IMR-90 (cell line): ENCODE data around the gene NTF3. TPM values are rescaled to one million over a fixed set of nuclear protein-coding genes. Genes with fewer than 3 reads are reported as not detected.

Experiments
- ATAC-seq: fragments of 200-7000 bp; cut with Tn5 transposase; 2 replicates; pipeline ENCODE4 v1.9.1; 2020; ENCODE audit warnings: low read depth, mild to moderate bottlenecking, moderate library complexity
- BruUV-seq: library from RNA; stranded (reverse); fragments of 400-500 nt; replicated peaks from 2 replicates; lab custom pipeline; 2021; lab: Mats Ljungman, UMichigan
- CTCF ChIA-PET: fragments of 300-600 bp; formaldehyde crosslinking; extraction: SDS; loops from one replicate; lab custom pipeline; 2021; ENCODE audit warnings: antibody characterized with exemption; lab: Yijun Ruan, JAX
- POLR2A ChIA-PET: fragments of 300-600 bp; sonication (Branson Sonifier 250); formaldehyde crosslinking; loops from one replicate; lab custom pipeline; 2022; ENCODE audit warnings: antibody characterized with exemption; ENCODE audit not compliant: unreplicated experiment; lab: Charles Lee
- DNase-seq: peaks from one replicate; pipeline ENCODE4 v3.0.0; 2013
- H2AFZ ChIP-seq: replicated peaks from 2 replicates; pipeline ENCODE3; 2013; ENCODE audit warnings: low read length, mild to moderate bottlenecking; ENCODE audit not compliant: poor library complexity
- H2AK5ac ChIP-seq: 2 replicates; pipeline ENCODE4 v1.6.1; 2013; ENCODE audit warnings: low read depth, low read length, inconsistent platforms
- H2AK9ac ChIP-seq: replicated peaks from 2 replicates; pipeline ENCODE3; 2013; ENCODE audit warnings: mild to moderate bottlenecking, low read depth, low read length, moderate library complexity; ENCODE audit not compliant: poor library complexity
- H2BK120ac ChIP-seq: 2 replicates; pipeline ENCODE4 v1.6.1; 2013; ENCODE audit warnings: low read depth, low read length, inconsistent platforms
- H2BK15ac ChIP-seq: 3 replicates; pipeline ENCODE4 v1.6.1; 2013; ENCODE audit warnings: low read depth, low read length, inconsistent platforms
- H2BK20ac ChIP-seq: 2 replicates; pipeline ENCODE4 v1.6.1; 2013; ENCODE audit warnings: low read depth, mild to moderate bottlenecking, inconsistent platforms, low read length, moderate library complexity
- H2BK5ac ChIP-seq: 2 replicates; pipeline ENCODE4 v1.6.1; 2013; ENCODE audit warnings: mild to moderate bottlenecking, low read depth, low read length, inconsistent platforms; ENCODE audit not compliant: poor library complexity, severe bottlenecking
- H3K14ac ChIP-seq: replicated peaks from 2 replicates; pipeline ENCODE4 v1.6.1; 2013; ENCODE audit warnings: low read depth, low read length, inconsistent platforms
- H3K18ac ChIP-seq: 2 replicates; pipeline ENCODE4 v1.6.1; 2013; ENCODE audit warnings: low read depth, low read length, control low read depth
- H3K23ac ChIP-seq: 2 replicates; pipeline ENCODE4 v1.6.1; 2013; ENCODE audit warnings: low read depth, low read length, inconsistent platforms
- H3K27ac ChIP-seq: 2 replicates; pipeline ENCODE4 v1.5.1; 2013; ENCODE audit warnings: mild to moderate bottlenecking, control low read depth, low read length; ENCODE audit not compliant: insufficient read depth
- H3K27me3 ChIP-seq: 2 replicates; pipeline ENCODE4 v1.6.1; 2013; ENCODE audit warnings: low read length; ENCODE audit not compliant: control insufficient read depth, insufficient read depth
- H3K36me3 ChIP-seq: 2 replicates; pipeline ENCODE4 v1.6.1; 2013; ENCODE audit warnings: low read length, mixed read lengths; ENCODE audit not compliant: control insufficient read depth, insufficient read depth
- H3K4ac ChIP-seq: 2 replicates; pipeline ENCODE4 v1.6.1; 2013; ENCODE audit warnings: low read depth, low read length, inconsistent platforms
- H3K4me1 ChIP-seq: 2 replicates; pipeline ENCODE4 v1.6.1; 2013; ENCODE audit warnings: low read length, mixed read lengths; ENCODE audit not compliant: control insufficient read depth, insufficient read depth
- H3K4me2 ChIP-seq: 2 replicates; pipeline ENCODE4 v1.6.1; 2013; ENCODE audit warnings: low read depth, mild to moderate bottlenecking, control low read depth, low read length, moderate library complexity
- H3K4me3 ChIP-seq: 2 replicates; pipeline ENCODE4 v1.5.1; 2013; ENCODE audit warnings: low read depth, mild to moderate bottlenecking, control low read depth, low read length, moderate library complexity; ENCODE audit not compliant: insufficient read depth
- H3K56ac ChIP-seq: 2 replicates; pipeline ENCODE4 v1.6.1; 2013; ENCODE audit warnings: low read length, inconsistent platforms; ENCODE audit not compliant: insufficient read depth; ENCODE audit errors: extremely low read depth
- H3K79me1 ChIP-seq, 2 experiments: 2 replicates each; pipeline ENCODE4 v1.6.1; 2013; ENCODE audit warnings: low read length in 2 of 2, inconsistent platforms in 1 of 2, low read depth in 1 of 2
- H3K9ac ChIP-seq: 2 replicates; pipeline ENCODE4 v1.6.1; 2013; ENCODE audit warnings: low read depth, low read length, control low read depth
- H3K9me1 ChIP-seq: 2 replicates; pipeline ENCODE4 v1.6.1; 2013; ENCODE audit warnings: low read length, inconsistent platforms; ENCODE audit not compliant: insufficient read depth
- H3K9me3 ChIP-seq: 2 replicates; pipeline ENCODE4 v1.6.1; 2013; ENCODE audit warnings: low read length; ENCODE audit not compliant: control insufficient read depth, insufficient read depth
- H4K20me1 ChIP-seq: 2 replicates; pipeline ENCODE4 v1.6.1; 2013; ENCODE audit warnings: low read length, inconsistent platforms; ENCODE audit not compliant: insufficient read depth
- H4K5ac ChIP-seq: 2 replicates; pipeline ENCODE4 v1.6.1; 2013; ENCODE audit warnings: mild to moderate bottlenecking, low read depth, low read length, control low read depth
- H4K8ac ChIP-seq, 2 experiments: 2 replicates each; pipeline ENCODE4 v1.6.1; 2013; ENCODE audit warnings: low read depth in 2 of 2, low read length in 2 of 2, control low read depth in 1 of 2, inconsistent platforms in 1 of 2
- H4K91ac ChIP-seq: 2 replicates; pipeline ENCODE4 v1.6.1; 2013; ENCODE audit warnings: low read depth, low read length, inconsistent platforms; ENCODE audit not compliant: insufficient read depth
- BHLHE40 ChIP-seq: fragments of 150-350 bp; IDR thresholded peaks from 2 replicates; pipeline ENCODE4 v1.6.1; 2016; ENCODE audit warnings: mild to moderate bottlenecking, low read depth, low read length
- CEBPB ChIP-seq: IDR thresholded peaks from 2 replicates; pipeline ENCODE4 v1.6.1; 2012; ENCODE audit warnings: low read depth, low read length, improper control_type of control experiment
- CHD1 ChIP-seq: IDR thresholded peaks from 2 replicates; pipeline ENCODE4 v1.6.1; 2012; ENCODE audit warnings: low read depth, low read length, improper control_type of control experiment
- FOS ChIP-seq: fragments of 150-350 bp; IDR thresholded peaks from 2 replicates; pipeline ENCODE4 v1.6.1; 2016; ENCODE audit warnings: low read depth, low read length
- MAFK ChIP-seq: IDR thresholded peaks from 2 replicates; pipeline ENCODE4 v1.6.1; 2012; ENCODE audit warnings: low read depth, low read length, improper control_type of control experiment
- MAZ ChIP-seq: IDR thresholded peaks from 2 replicates; pipeline ENCODE4 v1.6.1; 2012; ENCODE audit warnings: low read depth, mild to moderate bottlenecking, low read length, improper control_type of control experiment, moderate library complexity, borderline replicate concordance
- MXI1 ChIP-seq: IDR thresholded peaks from 2 replicates; pipeline ENCODE4 v1.6.1; 2012; ENCODE audit warnings: low read depth, mild to moderate bottlenecking, low read length, moderate library complexity, borderline replicate concordance
- NFE2L2 ChIP-seq: fragments of 150-350 bp; IDR thresholded peaks from 2 replicates; pipeline ENCODE4 v1.6.1; 2016; ENCODE audit warnings: low read depth, mild to moderate bottlenecking, low read length
- POLR2A ChIP-seq: IDR thresholded peaks from 2 replicates; pipeline ENCODE4 v1.6.1; 2012; ENCODE audit warnings: mild to moderate bottlenecking, low read depth, low read length
- RAD21 ChIP-seq: IDR thresholded peaks from 2 replicates; pipeline ENCODE4 v1.6.1; 2012; ENCODE audit warnings: low read length, improper control_type of control experiment
- RCOR1 ChIP-seq: IDR thresholded peaks from 2 replicates; pipeline ENCODE4 v1.6.1; 2012; ENCODE audit warnings: mild to moderate bottlenecking, low read length, improper control_type of control experiment; ENCODE audit not compliant: insufficient replicate concordance
- RFX5 ChIP-seq: IDR thresholded peaks from 2 replicates; pipeline ENCODE4 v1.8.0; 2012; ENCODE audit warnings: low read depth, mild to moderate bottlenecking, low read length, moderate library complexity
- whole genome bisulfite sequencing, 2 experiments: methylation state at CpG; one replicate each; pipeline versions ENCODE4 v1.1.5 to v1.1.7; 2013; ENCODE audit warnings: missing lambda C conversion rate in 2 of 2; ENCODE audit not compliant: insufficient read length in 1 of 2; ENCODE audit errors: extremely low coverage in 2 of 2; 5-methylcytosine and 5-hydroxymethylcytosine counted together
- dilution Hi-C: fragments of 300-500 bp; cut with HindIII; formaldehyde crosslinking; loops from one replicate; pipeline ENCODE4 v1.14.3; 2018; ENCODE audit warnings: low sequenced_read_pairs; ENCODE audit not compliant: unreplicated experiment
- in situ Hi-C: fragments of 300-500 bp; cut with MboI; formaldehyde crosslinking; loops from 3 replicates; pipeline ENCODE4 v1.14.3; 2019; ENCODE audit warnings: low sequenced_read_pairs, inconsistent platforms, mixed read lengths
- intact Hi-C: fragments of 100-400 bp; cut with micrococcal nuclease; formaldehyde crosslinking; loops from 2 replicates; pipeline ENCODE4 v1.10.0; 2022
- polyA plus RNA-seq, 3 experiments: library from polyadenylated mRNA; depleted of rRNA; stranded (reverse); fragments of >200 nt; gene quantifications; 2 replicates each; pipeline ENCODE4 v1.2.3, GENCODE V29; 2012; ENCODE audit warnings: low replicate concordance in 1 of 3
- total RNA-seq: library from RNA; depleted of rRNA; stranded (reverse); fragments of >200 nt; gene quantifications from 2 replicates; pipeline ENCODE4 v1.2.3, GENCODE V29; 2012
- TF ChIP-seq, protein P1 (sequence below): conservative IDR thresholded peaks from 2 replicates; pipeline ENCODE4 v1.5.1; 2012; ENCODE audit warnings: mild to moderate bottlenecking, low read depth, low read length, improper control_type of control experiment
- TF ChIP-seq, protein P2 (sequence below): fragments of 150-350 bp; IDR thresholded peaks from 2 replicates; pipeline ENCODE4 v1.6.1; 2016; ENCODE audit warnings: low read depth, mild to moderate bottlenecking, low read length, moderate library complexity, borderline replicate concordance
- TF ChIP-seq, protein P3 (sequence below): fragments of 150-350 bp; IDR thresholded peaks from 2 replicates; pipeline ENCODE4 v1.6.1; 2017; ENCODE audit warnings: mild to moderate bottlenecking, antibody characterized with exemption, low read length, low read depth

The NTF3 gene
- total and polyA plus RNA-seq, 2 of the 4 experiments (the other 2 are of a cell fraction): 12.2 to 32.4 TPM

DNA sequence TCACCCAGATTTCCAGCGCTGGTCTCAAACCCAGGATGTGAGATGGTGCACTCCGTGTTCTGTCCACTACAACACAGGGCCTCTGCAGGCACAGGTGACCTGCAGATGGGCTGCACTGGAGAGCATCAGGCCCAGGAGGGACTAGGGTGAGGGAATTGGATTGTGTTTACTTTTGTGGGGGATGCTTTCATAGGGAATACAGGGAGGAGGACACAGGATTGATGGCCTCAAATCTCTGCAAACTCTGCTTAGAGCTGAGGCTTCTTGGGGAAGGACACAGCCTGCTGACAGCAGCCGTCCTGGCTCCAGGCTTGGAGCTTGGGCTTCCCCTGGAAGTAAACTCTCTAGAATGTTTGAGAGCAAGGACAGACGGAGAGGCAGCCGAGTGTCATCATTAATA is 57.1 kb downstream of the NTF3 start:
- Histone ChIP-seq H2BK20ac (peak overlapping the region; percentile 96), H2AFZ (no peak overlapping the region), H3K36me3 (peaks cover 18% of the 10 kb centered on the region; the same call in 1 of the 2 replicates), H3K4me1 (peaks cover 47% of the 10 kb centered on the region), H3K23ac (peak overlapping the region; percentile 69), H2BK5ac (peak overlapping the region; percentile 98), H3K9ac (peak overlapping the region; percentile 38), H2AK5ac (peak overlapping the region; percentile 94), H3K4me2 (peak overlapping the region; percentile 25; the same call in 1 of the 2 replicates), H3K27me3 (no peaks in the 10 kb centered on the region), H4K5ac (peak overlapping the region; percentile 83), H3K9me1 (peaks cover 57% of the 10 kb centered on the region), H3K27ac (peak overlapping the region; percentile 93), H3K56ac (peak overlapping the region; percentile 83; the same call in 1 of the 2 replicates), H2AK9ac (peak overlapping the region; percentile 59), H3K79me1 (peaks cover 61 to 93% of the 10 kb centered on the region in 2 experiments), H2BK120ac (peak overlapping the region; percentile 96), H3K9me3 (no peaks in the 10 kb centered on the region), H3K18ac (peak overlapping the region; percentile 92), H3K4ac (peak overlapping the region; percentile 97), H4K91ac (peak overlapping the region; percentile 91), H4K20me1 (peaks cover 14% of the 10 kb centered on the region; the same call in 1 of the 2 replicates), H4K8ac (peak overlapping the region; percentile 46 to 92; a peak in 3 of 4 replicates), H3K14ac (peak overlapping the region; percentile 93), H2BK15ac (peak overlapping the region; percentile 82; the same call in 2 of the 3 replicates), H3K4me3 (no peak overlapping the region)
- 67% methylated on average over 1 of the region's 5 CpGs; no CpG with 5 or more reads in 1 of the 2 experiments for WGBS, 2 experiments
- in situ Hi-C loops: no loop called here
- CTCF ChIA-PET: interaction anchor here (0.6 to 0.9 kb wide), 2 partner anchors 47 to 60 kb away, joined by 3 read pairs; no protein-coding TSS in a partner anchor
- no TSS peak for BruUV-seq
- POLR2A ChIA-PET: no interaction called here
- intact Hi-C loops: loop anchor here (5.0 kb wide), 1 partner anchor 47 kb away; no protein-coding TSS in a partner anchor
- DNase-seq: no peak
- dilution Hi-C loops: no loop called here
- ATAC-seq: no peak; the same call in 1 of the 2 replicates
- TF ChIP-seq NFE2L2 (no peak), BHLHE40 (no peak), CEBPB (no peak), POLR2A (no peak), MAZ (no peak), MXI1 (no peak), MAFK (no peak), RFX5 (no peak), RCOR1 (no peak), CHD1 (no peak), RAD21 (no peak), FOS (no peak)
- TF ChIP-seq, protein P1, sequence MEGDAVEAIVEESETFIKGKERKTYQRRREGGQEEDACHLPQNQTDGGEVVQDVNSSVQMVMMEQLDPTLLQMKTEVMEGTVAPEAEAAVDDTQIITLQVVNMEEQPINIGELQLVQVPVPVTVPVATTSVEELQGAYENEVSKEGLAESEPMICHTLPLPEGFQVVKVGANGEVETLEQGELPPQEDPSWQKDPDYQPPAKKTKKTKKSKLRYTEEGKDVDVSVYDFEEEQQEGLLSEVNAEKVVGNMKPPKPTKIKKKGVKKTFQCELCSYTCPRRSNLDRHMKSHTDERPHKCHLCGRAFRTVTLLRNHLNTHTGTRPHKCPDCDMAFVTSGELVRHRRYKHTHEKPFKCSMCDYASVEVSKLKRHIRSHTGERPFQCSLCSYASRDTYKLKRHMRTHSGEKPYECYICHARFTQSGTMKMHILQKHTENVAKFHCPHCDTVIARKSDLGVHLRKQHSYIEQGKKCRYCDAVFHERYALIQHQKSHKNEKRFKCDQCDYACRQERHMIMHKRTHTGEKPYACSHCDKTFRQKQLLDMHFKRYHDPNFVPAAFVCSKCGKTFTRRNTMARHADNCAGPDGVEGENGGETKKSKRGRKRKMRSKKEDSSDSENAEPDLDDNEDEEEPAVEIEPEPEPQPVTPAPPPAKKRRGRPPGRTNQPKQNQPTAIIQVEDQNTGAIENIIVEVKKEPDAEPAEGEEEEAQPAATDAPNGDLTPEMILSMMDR: no peak
- TF ChIP-seq, protein P2, sequence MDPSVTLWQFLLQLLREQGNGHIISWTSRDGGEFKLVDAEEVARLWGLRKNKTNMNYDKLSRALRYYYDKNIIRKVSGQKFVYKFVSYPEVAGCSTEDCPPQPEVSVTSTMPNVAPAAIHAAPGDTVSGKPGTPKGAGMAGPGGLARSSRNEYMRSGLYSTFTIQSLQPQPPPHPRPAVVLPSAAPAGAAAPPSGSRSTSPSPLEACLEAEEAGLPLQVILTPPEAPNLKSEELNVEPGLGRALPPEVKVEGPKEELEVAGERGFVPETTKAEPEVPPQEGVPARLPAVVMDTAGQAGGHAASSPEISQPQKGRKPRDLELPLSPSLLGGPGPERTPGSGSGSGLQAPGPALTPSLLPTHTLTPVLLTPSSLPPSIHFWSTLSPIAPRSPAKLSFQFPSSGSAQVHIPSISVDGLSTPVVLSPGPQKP: no peak
- TF ChIP-seq, protein P3, sequence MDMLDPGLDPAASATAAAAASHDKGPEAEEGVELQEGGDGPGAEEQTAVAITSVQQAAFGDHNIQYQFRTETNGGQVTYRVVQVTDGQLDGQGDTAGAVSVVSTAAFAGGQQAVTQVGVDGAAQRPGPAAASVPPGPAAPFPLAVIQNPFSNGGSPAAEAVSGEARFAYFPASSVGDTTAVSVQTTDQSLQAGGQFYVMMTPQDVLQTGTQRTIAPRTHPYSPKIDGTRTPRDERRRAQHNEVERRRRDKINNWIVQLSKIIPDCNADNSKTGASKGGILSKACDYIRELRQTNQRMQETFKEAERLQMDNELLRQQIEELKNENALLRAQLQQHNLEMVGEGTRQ: no peak
